H1 (cell line): ENCODE measurements around the gene MTMR4. TPM values are rescaled to one million over a fixed set of nuclear protein-coding genes. Genes with fewer than 3 reads are reported as not detected.

Source experiments
- CTCF ChIA-PET: fragments of 300-600 bp; sonication (Branson Sonifier 250); formaldehyde crosslinking; loops from one replicate; lab custom pipeline; 2021; ENCODE audit not compliant: partially characterized antibody; lab: Charles Lee
- POLR2A ChIA-PET: fragments of 300-600 bp; sonication (Branson Sonifier 250); formaldehyde crosslinking; loops from one replicate; lab custom pipeline; 2021; ENCODE audit warnings: inconsistent platforms; ENCODE audit not compliant: partially characterized antibody; lab: Charles Lee
- DNase-seq, 2 experiments: peaks; one replicate each; pipeline versions ENCODE4 v3.0.0 to v3.0.0-alpha.2; 2010 to 2022; ENCODE audit warnings: low spot score in 2 of 2, low read depth in 1 of 2, mixed read lengths in 1 of 2
- FAIRE-seq: peaks from 2 replicates; lab custom pipeline; 2011; peaks lifted over from hg19 to GRCh38; lab: Jason Lieb, UNC
- H2AFZ ChIP-seq: 2 replicates; pipeline ENCODE4 v1.8.1; 2012; ENCODE audit warnings: low read length, inconsistent platforms
- H2AK5ac ChIP-seq: 2 replicates; pipeline ENCODE4 v1.6.1; 2013; ENCODE audit warnings: low read depth, low read length
- H2BK120ac ChIP-seq: replicated peaks from 2 replicates; pipeline ENCODE3; 2013; ENCODE audit warnings: low read depth, low read length, inconsistent platforms
- H2BK12ac ChIP-seq: 2 replicates; pipeline ENCODE4 v1.6.1; 2013; ENCODE audit warnings: low read depth, low read length
- H2BK15ac ChIP-seq: 2 replicates; pipeline ENCODE4 v1.6.1; 2013; ENCODE audit warnings: low read length
- H2BK20ac ChIP-seq: 2 replicates; pipeline ENCODE4 v1.6.1; 2013; ENCODE audit warnings: low read length
- H2BK5ac ChIP-seq: 2 replicates; pipeline ENCODE4 v1.6.1; 2013; ENCODE audit warnings: low read depth, low read length
- H3K14ac ChIP-seq: 2 replicates; pipeline ENCODE4 v1.6.1; 2013; ENCODE audit warnings: inconsistent platforms; ENCODE audit not compliant: insufficient read length
- H3K18ac ChIP-seq: 2 replicates; pipeline ENCODE4 v1.6.1; 2013; ENCODE audit warnings: low read length; ENCODE audit errors: extremely low read depth
- H3K23ac ChIP-seq: 2 replicates; pipeline ENCODE4 v1.6.1; 2013; ENCODE audit warnings: inconsistent platforms; ENCODE audit not compliant: insufficient read length
- H3K23me2 ChIP-seq: 2 replicates; pipeline ENCODE4 v1.6.1; 2013; ENCODE audit warnings: low read depth, low read length
- H3K27ac ChIP-seq: 2 replicates; pipeline ENCODE4 v1.6.1; 2011; ENCODE audit warnings: low read depth, low read length, inconsistent platforms
- H3K27me3 ChIP-seq, 4 experiments: replicated peaks in 1 of 4; 1 replicate in 1 of 4; 2 replicates in 3 of 4; pipeline versions ENCODE4 v1.6.1 to v1.8.1; 2011 to 2013; ENCODE audit warnings: low read length in 3 of 4, mild to moderate bottlenecking in 3 of 4, inconsistent platforms in 2 of 4, mixed read lengths in 2 of 4, moderate library complexity in 1 of 4; ENCODE audit not compliant: control insufficient read depth in 3 of 4, insufficient read depth in 3 of 4; ENCODE audit errors: extremely low read depth in 1 of 4
- H3K36me3 ChIP-seq, 4 experiments: 2 replicates each; pipeline versions ENCODE4 v1.6.1 to v1.8.1; 2011 to 2013; ENCODE audit warnings: mild to moderate bottlenecking in 4 of 4, low read length in 3 of 4, moderate library complexity in 2 of 4, control low read depth in 1 of 4, inconsistent platforms in 1 of 4; ENCODE audit not compliant: insufficient read depth in 4 of 4, control insufficient read depth in 2 of 4
- H3K4ac ChIP-seq: replicated peaks from 2 replicates; pipeline ENCODE3; 2013; ENCODE audit warnings: low read length, low read depth, mixed read lengths, inconsistent platforms; ENCODE audit not compliant: insufficient read length
- H3K4me1 ChIP-seq, 4 experiments: replicated peaks in 1 of 4; 1 replicate in 1 of 4; 2 replicates in 3 of 4; pipeline versions ENCODE4 v1.6.1 to v1.8.1; 2011 to 2013; ENCODE audit warnings: low read length in 3 of 4, inconsistent platforms in 2 of 4, mixed read lengths in 1 of 4; ENCODE audit not compliant: insufficient read depth in 4 of 4, control insufficient read depth in 3 of 4
- H3K4me2 ChIP-seq, 2 experiments: 2 replicates each; pipeline versions ENCODE4 v1.6.1 to v1.8.1; 2011 to 2013; ENCODE audit warnings: low read depth in 2 of 2, low read length in 2 of 2, control low read depth in 1 of 2, inconsistent platforms in 1 of 2, mild to moderate bottlenecking in 1 of 2; ENCODE audit not compliant: insufficient read depth in 1 of 2
- H3K4me3 ChIP-seq, 4 experiments: fragments of 200-600, 300-600 bp in 1 of 4; sonication (generic), shearing (Covaris generic), sonication (Bioruptor Twin) in 1 of 4; 2 replicates each; pipeline versions ENCODE4 v1.5.1 to v1.8.1; 2011 to 2016; ENCODE audit warnings: low read length in 4 of 4, low read depth in 3 of 4, control low read depth in 2 of 4, inconsistent platforms in 2 of 4, mild to moderate bottlenecking in 2 of 4, mixed read lengths in 1 of 4, moderate library complexity in 1 of 4; ENCODE audit not compliant: insufficient read depth in 2 of 4; ENCODE audit errors: extremely low read depth in 1 of 4
- H3K56ac ChIP-seq: replicated peaks from 2 replicates; pipeline ENCODE3; 2013; ENCODE audit warnings: low read depth, mild to moderate bottlenecking, mixed read lengths, low read length, inconsistent platforms; ENCODE audit not compliant: insufficient read length
- H3K79me1 ChIP-seq: 2 replicates; pipeline ENCODE4 v1.6.1; 2013; ENCODE audit warnings: low read depth, low read length, control low read depth
- H3K79me2 ChIP-seq, 2 experiments: 2 replicates each; pipeline versions ENCODE4 v1.6.1 to v1.8.1; 2012 to 2013; ENCODE audit warnings: low read length in 2 of 2, mild to moderate bottlenecking in 2 of 2, inconsistent platforms in 1 of 2; ENCODE audit not compliant: insufficient read depth in 2 of 2, control insufficient read depth in 1 of 2
- H3K9ac ChIP-seq, 4 experiments: replicated peaks in 1 of 4; 1 replicate in 1 of 4; 2 replicates in 3 of 4; pipeline versions ENCODE4 v1.6.1 to v1.8.1; 2011 to 2013; ENCODE audit warnings: low read depth in 3 of 4, low read length in 3 of 4, control low read depth in 2 of 4, mild to moderate bottlenecking in 2 of 4, moderate library complexity in 2 of 4, inconsistent platforms in 1 of 4; ENCODE audit errors: extremely low read depth in 1 of 4
- H3K9me3 ChIP-seq, 2 experiments: 2 replicates each; pipeline versions ENCODE4 v1.6.1 to v1.8.1; 2012 to 2013; ENCODE audit warnings: mild to moderate bottlenecking in 2 of 2, moderate library complexity in 2 of 2, control low read depth in 1 of 2, inconsistent platforms in 1 of 2, low read depth in 1 of 2, low read length in 1 of 2, mixed read lengths in 1 of 2; ENCODE audit not compliant: insufficient read depth in 2 of 2
- H4K20me1 ChIP-seq, 2 experiments: replicated peaks in 1 of 2; 2 replicates each; pipeline versions ENCODE3 to v1.8.1; 2011 to 2013; ENCODE audit warnings: inconsistent platforms in 2 of 2, low read length in 2 of 2, mild to moderate bottlenecking in 1 of 2; ENCODE audit not compliant: insufficient read depth in 2 of 2, control insufficient read depth in 1 of 2
- H4K5ac ChIP-seq: 2 replicates; pipeline ENCODE4 v1.6.1; 2013; ENCODE audit warnings: low read length, low read depth, mixed read lengths, inconsistent platforms; ENCODE audit not compliant: insufficient read length
- H4K8ac ChIP-seq: 2 replicates; pipeline ENCODE4 v1.8.0; 2013; ENCODE audit warnings: mild to moderate bottlenecking, moderate library complexity, low read length, inconsistent platforms; ENCODE audit not compliant: insufficient read depth; ENCODE audit errors: extremely low read depth
- H4K91ac ChIP-seq: replicated peaks from 2 replicates; pipeline ENCODE3; 2013; ENCODE audit warnings: low read length, mixed read lengths, inconsistent platforms; ENCODE audit not compliant: insufficient read length
- BRCA1 ChIP-seq: IDR thresholded peaks from 2 replicates; pipeline ENCODE4 v1.6.1; 2012; ENCODE audit warnings: low read depth, low read length, improper control_type of control experiment
- CTBP2 ChIP-seq: IDR thresholded peaks from 2 replicates; pipeline ENCODE4 v1.7.0; 2011; ENCODE audit warnings: borderline replicate concordance, mild to moderate bottlenecking, moderate library complexity, mixed read lengths, low read length; ENCODE audit not compliant: insufficient read depth, insufficient read length
- EP300 ChIP-seq, 2 experiments: IDR thresholded peaks; 1 replicate in 1 of 2; 2 replicates in 1 of 2; pipeline ENCODE4 v1.6.1; 2011 to 2012; ENCODE audit warnings: low read depth in 2 of 2, low read length in 2 of 2, mild to moderate bottlenecking in 2 of 2, borderline replicate concordance in 1 of 2, inconsistent platforms in 1 of 2, moderate library complexity in 1 of 2
- RBBP5 ChIP-seq: IDR thresholded peaks from 2 replicates; pipeline ENCODE4 v1.7.1; 2012; ENCODE audit warnings: low read depth, mild to moderate bottlenecking, inconsistent platforms, low read length, moderate library complexity, borderline replicate concordance
- WGBS, 2 experiments: shearing (Covaris generic) in 1 of 2; methylation state at CpG; one replicate each; pipeline versions ENCODE4 v1.1.6 to v1.1.7; 2013 to 2015; ENCODE audit warnings: low lambda C conversion rate in 2 of 2, mixed read lengths in 2 of 2, inconsistent platforms in 1 of 2, low coverage in 1 of 2, missing lambda C conversion rate in 1 of 2; ENCODE audit not compliant: insufficient replicate concordance in 2 of 2, insufficient coverage in 1 of 2, insufficient read length in 1 of 2; ENCODE audit errors: extremely low coverage in 1 of 2, missing lambda C conversion rate in 1 of 2; 5-methylcytosine and 5-hydroxymethylcytosine counted together
- polyA plus RNA-seq, 7 experiments: library from polyadenylated mRNA; depleted of rRNA in 3 of 7; stranded (reverse) in 5 of 7; unstranded in 2 of 7; fragments of >200 nt in 5 of 7; fragments of 200-250 nt in 2 of 7; gene quantifications; 1 replicate in 5 of 7; 2 replicates in 1 of 7; 4 replicates in 1 of 7; pipeline versions ENCODE4 v1.2.1 to v1.2.3, GENCODE V29; 2011 to 2013; ENCODE audit warnings: missing spikeins in 2 of 7, mixed read lengths in 2 of 7
- total RNA-seq: library from RNA; stranded (reverse); fragmentation: NEBNext Ultra II Directional; extraction: Animal tissue kit (Norgen Biotek cat#: 25700); gene quantifications from 2 replicates; pipeline ENCODE4 v1.2.1, GENCODE V29; 2021

Gene MTMR4
- total and polyA plus RNA-seq, 2 of the 8 experiments (the other 6 are each of a cell fraction or from before 2014, with no cell fraction given): 15.9 to 39.2 TPM

DNA sequence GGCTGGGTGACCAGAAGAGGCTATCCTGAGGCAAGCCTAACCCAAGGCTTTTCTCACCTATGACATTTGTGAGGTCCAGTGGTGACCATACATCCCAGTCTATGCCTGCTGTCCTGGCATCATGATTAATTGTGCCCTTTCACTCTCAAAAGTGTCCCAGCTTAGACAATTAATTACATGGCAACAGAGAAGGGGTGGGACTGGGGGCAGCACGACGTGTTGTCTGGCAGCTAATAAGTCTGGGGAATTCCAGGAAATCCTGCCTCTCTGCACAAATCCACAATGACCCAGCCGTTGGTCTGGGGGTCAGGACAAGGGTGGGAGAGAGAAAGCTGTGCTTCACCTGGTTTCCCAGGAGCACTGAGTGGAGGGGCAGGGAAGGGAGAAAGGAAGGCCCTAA lies 14.0 kb upstream of the MTMR4 start:
- Histone ChIP-seq H3K4me3 (no peak overlapping the region), H2BK120ac (no peak overlapping the region), H3K27ac (no peak overlapping the region), H2AK5ac (0 out of 2 replicates have a peak overlapping the region, but pooled peaks have one; percentile 68), H3K79me1 (no peaks in the 10 kb centered on the region), H3K56ac (no peak overlapping the region), H3K9ac (no peak overlapping the region), H2AFZ (no peak overlapping the region), H3K27me3 (peaks cover 0 to 5% (median 2%) of the 10 kb centered on the region in 4 experiments; a peak in 5 of 7 replicates), H2BK5ac (no peak overlapping the region), H3K23me2 (peaks cover 12% of the 10 kb centered on the region), H4K91ac (no peak overlapping the region), H3K4me1 (peaks cover 7 to 18% (median 9%) of the 10 kb centered on the region in 4 experiments), H4K20me1 (no peaks in the 10 kb centered on the region), H3K23ac (no peak overlapping the region), H3K4ac (no peak overlapping the region), H3K18ac (no peak overlapping the region), H2BK12ac (no peak overlapping the region), H3K4me2 (no peak overlapping the region), H3K9me3 (no peaks in the 10 kb centered on the region), H2BK20ac (no peak overlapping the region), H4K8ac (no peak overlapping the region), H4K5ac (no peak overlapping the region), H3K36me3 (no peaks in the 10 kb centered on the region), H2BK15ac (no peak overlapping the region), H3K14ac (no peak overlapping the region), H3K79me2 (no peaks in the 10 kb centered on the region)
- TF ChIP-seq RBBP5 (no peak), EP300 (IDR thresholded peaks at IDR 0.05; ENCODE audit: borderline replicate concordance in 1 of 2, low read depth in 2 of 2, low read length in 2 of 2) (no peak), CTBP2 (no peak), BRCA1 (no peak)
- FAIRE-seq (no peak), DNase-seq (no peak)
- 77% methylated on average over 3 of the region's 3 CpGs; no CpG with 5 or more reads in 1 of the 2 experiments for WGBS, 2 experiments
- POLR2A ChIA-PET: interaction anchor here (0.8 to 5.1 kb wide), 5 partner anchors 9 to 103 kb away, joined by 3 to 28 read pairs (median 6); partner anchors contain the start of gene MTMR4
- CTCF ChIA-PET: interaction anchor here (0.7 to 16.5 kb wide), 8 partner anchors 8 to 477 kb away, joined by 3 to 163 read pairs (median 6); a partner anchor contains a TSS
